Midbrain (tissue), 1 donor: ENCODE results near the gene IL31RA.
"Not testable (repeated sequence)": the region's sequence is repeated elsewhere in the genome, so short reads cannot be mapped to it uniquely, and the experiment has no call there.

Source experiments
- DNase-seq: peaks from one replicate; lab custom pipeline; 2025; lab: John Stamatoyannopoulos, UW

The IL31RA gene

DNA sequence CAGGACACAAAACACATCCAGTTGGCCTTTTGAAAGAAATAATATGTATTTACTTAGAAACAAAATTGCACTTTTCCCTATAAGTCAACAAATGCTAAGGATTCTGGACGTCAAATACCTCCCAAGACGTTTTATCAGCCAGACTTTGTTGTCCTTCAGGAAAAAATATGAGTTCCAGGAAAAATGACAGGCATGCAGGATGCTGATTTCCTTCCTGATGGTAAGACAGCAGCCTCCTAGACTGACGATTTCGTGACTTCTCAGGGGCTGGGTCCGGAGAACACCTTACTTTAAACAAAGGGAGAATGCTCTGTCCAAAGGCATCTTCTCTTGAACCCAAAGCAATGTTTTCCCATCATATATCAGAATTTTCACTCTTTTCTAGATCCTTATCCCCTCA lies 74.6 kb downstream of the IL31RA start:
- DNase-seq: no peak

DNA sequence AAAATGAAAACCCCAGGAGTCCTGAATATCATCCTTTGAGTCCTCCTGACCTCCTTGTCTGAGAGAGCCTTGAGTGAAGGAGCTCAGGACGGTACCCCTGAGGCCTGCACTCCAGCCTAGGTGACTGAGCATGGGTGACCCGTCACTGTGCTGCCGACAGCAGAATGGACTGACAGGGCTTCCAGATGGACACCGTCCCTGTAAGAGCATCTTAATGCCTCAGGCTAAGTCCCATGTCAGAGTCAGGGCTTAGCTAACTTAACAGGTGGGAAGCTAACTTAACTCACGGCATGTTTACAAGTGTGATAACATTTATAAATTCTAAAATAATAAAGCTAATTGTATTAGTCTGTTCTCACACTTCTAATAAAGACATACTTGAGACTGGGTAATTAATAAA lies 75.3 kb downstream of the IL31RA start:
- DNase-seq: no peak

DNA sequence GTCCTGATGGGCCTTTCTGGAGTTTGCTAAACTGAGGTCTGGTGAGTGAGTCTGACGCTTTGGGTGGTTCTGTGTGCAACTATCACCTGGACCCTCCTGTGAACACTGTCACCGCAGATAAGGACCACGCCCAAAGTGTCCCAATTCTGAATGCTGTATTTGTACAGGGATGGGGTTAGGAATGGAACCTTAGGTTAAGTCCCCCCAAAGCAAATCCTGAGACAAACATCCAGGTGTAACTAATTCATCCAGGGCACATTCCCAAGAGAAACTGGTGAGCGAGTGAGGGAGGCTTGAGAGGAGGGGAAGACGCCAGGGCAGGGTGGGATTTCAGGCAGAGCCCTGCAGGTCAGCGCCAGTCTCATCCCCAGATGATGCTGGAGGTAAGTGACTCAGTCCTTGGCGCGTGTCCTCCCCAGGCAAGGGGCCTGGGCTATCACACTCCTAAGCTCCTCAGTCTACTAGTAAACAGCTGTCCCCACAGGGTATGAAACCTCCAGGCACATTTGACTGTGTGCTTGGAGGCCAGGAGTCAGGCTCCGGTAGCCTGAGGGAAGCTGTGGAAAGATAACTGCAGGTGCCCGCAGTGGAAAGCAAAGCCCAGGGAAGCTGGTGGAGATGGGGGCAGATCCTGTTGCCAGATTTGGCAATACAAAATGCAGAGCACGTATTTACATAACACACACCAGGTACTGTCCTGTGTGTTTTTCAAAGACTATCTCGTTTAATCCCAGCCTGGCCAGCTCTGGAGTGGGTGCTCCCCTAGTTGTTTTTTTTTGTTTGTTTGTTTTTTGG lies 76.9 kb downstream of the IL31RA start:
- DNase-seq: no peak

DNA sequence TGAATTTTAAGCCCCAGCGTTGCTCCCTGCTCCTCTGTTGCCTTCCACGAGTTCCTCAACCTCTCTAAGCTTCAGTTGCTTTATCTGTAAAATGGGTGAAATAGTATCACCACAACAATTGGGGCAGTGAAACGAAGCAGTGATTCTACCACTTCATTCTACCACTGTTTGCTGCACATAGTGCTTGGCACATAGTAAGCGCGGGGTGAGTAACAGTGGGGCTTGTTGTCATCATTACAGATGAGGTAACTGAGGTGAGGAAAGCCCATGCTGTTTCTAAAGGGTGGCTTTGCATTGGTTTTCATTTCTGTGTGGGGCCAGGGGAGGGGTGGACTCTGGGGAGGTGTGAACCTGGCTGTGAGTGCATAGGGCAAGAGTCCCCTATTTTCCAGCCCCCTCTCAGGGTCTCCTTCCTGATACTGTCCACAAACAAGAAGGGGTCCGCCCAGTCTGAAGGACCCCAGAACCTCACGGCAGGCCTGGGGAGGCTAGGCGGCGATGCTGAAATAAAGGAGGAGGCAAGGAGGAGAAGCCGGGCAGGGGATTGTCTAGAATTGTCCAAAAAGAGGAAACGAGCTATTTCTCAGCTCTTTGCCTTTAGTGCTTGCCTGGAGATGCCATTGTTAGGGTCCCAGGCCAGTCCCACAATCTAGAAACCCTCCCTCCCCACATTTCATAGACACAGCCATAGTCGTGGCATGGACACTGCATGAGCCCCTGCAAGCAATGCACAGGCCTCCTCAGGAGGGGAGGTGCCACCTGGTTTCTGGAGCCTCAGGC lies 78.1 kb downstream of the IL31RA start:
- DNase-seq: no peak

DNA sequence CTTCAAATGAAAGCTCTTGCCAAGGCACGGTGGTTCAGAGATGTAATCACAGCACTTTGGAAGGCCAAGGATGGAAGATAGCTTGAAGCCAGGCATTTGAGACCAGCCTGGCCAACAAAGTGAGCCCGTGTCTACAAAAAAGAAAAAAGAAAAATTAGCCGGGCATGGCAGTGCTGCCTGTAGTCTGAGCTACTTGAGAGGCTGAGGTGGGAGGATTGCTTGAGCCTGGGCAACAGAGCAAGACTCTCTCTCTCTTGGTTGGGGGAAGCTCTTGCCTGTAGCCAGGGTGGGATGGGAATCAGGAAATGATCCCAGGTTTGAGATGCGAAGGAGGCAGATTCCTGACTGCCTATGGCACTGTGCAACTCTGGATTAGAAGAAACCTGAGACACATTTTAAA lies 81.5 kb downstream of the IL31RA start:
- no peak for DNase-seq

DNA sequence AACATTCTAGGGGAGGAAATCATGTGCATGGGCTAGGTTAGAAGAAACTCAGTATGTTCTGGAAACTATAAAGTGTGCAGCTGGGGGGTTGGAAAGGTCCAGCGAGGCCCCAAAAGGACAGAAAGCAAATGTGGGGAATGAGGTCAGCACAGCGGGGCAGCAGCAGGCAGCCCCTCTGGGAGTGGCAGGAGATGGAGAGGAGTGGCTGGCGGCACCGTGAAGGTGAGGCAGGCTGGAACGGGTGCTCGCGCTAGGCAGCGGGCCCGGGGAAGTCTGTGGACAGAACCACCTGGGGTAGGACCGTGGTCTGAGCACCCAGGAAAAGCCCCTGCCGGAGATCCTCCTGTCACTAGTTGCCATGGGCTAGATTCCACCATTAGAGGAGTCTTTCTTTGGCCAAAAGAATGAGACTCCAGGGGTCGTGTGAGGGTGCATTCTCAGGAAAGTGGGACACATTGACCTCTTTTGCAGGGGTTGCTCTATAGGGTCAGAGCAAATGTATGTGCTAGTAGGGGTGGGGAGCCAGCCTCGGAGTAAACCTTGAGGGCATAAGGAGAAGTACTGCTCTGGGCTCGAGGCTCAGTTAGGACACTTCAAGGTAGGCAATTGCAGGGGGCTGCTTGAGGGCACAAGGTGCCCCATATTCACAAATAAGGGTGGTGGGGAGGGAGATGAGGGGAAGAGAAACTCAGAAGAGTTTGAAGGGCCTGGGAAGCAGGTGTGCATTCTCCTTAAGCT lies 82.4 kb downstream of the IL31RA start:
- DNase-seq: no peak

DNA sequence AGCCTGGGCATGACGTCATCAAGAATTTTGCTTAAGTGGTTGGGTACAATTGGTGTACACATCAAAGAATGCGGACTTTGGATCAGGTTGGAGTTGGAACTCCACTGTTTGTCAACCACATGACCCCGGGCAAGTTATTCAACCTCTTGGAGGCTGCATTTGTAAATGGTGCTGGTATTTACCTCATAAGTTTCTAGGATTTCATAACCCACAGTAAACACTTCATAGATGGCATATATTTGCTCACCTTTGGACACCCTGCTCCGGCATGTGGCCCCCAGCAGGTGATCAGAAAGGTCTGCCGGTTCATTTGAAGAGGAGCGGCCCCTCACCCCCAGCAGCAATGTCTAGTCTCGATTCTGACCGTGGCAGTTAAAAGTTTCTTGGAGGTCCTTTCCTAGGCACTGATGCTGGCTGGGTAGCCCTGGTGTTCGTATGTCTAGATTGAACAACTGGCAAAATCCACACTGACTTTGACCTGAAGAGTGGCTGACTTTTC lies 83.0 kb downstream of the IL31RA start:
- no peak for DNase-seq

DNA sequence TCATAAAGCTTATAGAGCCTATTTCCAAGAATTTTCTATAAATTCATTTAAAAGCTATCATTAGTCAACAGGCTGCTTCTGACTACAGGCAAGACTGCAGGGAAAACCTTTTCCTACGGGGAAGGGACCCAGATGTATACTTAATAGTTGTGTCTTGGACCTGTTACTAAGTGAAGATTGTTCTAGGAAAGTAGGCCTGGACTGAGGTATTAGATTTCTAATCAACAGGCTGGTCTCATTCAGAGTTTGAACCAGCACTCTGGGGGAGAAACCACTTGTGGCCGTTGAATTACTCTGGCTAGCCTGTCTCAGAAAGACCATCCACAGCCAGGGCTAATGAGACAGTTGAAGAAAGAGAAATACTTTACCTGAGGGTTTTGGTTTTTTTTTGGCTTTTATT lies 83.6 kb downstream of the IL31RA start:
- no peak for DNase-seq

DNA sequence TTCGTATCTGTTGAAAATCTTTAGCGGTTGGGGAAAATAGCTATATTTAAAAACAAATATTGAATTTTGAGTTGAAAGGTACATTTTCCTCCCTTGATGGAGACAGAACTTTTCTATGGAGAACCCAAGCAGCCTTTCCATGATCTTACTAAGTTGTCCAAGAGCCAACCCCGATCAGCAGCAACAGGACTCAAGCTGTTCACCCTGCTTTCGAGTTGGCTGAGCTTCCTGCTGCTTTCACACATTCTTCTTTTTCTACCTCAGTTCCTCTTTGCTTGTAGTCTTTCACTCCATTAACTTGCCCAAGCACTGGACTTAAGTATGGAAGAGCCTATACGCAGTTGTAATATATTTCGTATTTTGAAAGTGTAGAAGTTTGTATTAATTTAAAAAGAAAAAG lies 84.2 kb downstream of the IL31RA start:
- DNase-seq: no peak

DNA sequence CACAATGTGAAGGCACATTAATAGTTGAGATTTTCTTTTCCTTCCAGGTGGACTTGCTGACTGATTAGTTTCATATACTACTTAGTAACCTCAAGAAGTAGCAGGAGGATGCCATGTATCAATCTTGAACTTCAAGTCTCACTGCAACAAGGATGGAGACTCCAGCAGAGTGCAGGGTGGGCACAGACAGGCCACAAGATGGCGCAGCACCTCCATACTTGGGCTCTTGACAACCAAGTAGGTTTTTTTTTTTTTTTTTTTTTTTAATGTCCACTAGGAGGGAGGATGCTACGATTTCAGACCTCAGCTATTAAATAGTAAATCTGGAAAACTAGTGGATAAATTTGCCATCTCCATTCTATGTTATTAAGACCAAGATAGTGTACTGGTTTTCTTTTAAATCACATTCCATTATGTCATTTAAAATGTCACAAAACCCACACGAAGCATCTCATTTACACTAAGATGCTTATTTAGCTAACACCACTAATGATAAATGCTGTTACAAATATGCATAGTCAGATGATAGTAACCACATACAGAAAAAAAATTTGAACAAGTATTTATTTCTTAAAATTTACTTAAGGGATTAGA lies 85.0 kb downstream of the IL31RA start:
- DNase-seq: peak; percentile 81

DNA sequence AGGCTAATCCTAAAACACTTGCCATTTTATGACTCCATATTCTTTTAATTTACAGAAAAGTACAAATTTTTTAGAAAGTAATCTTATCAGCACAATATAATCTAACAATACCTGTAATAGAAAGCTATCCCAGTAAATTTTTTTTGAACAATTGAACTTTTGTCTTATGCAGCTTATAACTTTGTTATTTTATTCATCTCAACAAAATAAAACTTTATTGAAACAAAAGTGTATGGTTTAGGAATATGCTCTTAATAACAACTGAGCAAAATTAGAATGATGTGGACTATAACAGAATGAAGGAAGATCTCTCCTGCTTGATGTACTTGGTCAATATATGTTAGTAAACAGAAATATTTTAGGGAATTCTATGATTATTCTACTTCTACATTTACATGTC lies 86.4 kb downstream of the IL31RA start:
- not testable (repeated sequence) for DNase-seq

DNA sequence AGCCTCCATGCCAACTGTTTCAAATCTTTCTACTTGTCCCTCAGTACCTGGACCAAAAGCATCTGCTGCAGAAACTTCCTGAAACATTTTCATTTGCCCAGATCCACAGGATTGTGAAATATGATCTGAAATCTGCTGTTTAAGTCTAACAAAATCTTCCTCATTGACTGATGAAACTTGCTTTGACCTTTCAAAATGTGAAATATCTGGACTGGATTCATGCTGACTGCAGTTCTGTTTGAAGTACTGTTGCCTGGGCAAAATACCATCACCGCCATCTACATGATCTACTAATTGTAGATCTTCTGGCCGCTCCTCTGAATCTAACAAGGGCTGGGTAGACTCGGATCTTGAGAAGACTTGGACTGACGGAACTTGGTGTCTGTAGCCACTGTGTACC lies 90.0 kb downstream of the IL31RA start:
- not testable (repeated sequence) for DNase-seq

DNA sequence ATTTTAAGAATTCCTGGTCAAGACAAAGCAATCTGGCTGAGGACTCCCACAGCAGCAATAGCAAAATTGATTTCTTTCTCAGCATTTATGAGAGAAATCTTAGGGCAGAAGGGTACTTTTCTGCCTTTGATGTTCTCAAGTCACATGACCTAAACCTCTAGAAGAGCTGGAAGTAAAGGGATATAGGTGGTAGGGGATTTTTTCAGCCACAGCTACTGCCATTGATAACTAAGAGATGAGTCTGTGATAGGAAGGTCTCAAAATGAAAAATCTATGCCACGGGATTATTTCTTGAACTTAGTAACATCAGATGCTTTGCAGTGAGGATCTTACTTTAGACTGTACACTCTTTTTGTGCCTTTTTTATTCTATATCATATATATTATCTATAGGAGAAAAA lies 108.1 kb downstream of the IL31RA start:
- no peak for DNase-seq

DNA sequence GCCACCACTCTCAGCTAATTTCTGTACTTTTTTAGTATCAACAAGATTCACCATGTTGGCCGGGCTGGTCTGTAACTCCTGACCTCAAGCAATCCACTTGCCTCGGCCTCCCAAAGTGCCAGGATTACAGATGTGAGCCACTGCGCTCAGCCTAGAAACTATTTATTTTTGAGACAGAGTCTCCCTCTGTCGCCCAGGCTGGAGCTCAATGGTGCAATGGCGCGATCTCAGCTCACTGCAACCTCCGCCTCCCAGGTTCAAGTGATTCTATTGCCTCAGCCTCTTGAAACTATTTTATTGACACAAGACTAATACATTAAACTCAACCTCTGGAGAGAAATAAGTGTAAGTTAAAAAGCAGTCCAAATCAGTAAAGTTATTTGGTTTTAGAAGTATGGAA lies 109.6 kb downstream of the IL31RA start:
- no peak for DNase-seq

DNA sequence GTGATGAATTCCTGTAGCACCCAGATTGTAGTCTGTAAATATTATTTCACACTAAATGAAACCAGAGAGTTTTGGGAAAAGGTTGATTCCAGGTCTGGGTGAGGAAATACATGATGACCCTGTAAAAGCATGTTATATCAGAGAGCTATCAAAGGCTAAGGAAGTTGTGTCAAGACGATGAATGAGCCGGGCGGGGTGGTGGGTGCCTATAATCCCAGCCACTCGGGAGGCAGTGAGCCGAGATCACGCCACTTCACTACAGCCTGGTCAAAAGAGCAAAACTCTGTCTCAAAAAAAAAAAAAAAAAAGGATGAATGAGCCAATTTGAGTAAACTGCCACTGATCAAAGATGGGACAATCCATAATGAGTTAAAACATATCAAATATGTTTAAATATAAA lies 114.4 kb downstream of the IL31RA start:
- no peak for DNase-seq

DNA sequence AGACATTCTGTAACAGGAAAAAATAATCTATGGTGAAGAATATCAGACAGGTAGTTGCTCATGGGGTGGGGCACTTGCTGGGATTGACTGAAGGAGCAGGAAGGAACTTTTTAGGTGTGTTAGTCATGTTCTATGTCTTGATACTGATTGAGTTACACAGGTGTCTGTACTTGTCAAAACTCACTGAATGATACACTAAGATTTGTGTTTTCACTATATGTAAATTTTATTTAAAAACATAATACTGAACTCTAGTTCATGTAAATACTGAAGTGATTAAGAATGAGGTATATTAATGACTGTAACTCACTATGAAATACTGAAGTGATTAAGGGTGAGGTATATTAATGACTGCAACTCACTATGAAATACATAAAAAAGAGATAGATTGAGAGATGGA lies 115.1 kb downstream of the IL31RA start:
- no peak for DNase-seq

DNA sequence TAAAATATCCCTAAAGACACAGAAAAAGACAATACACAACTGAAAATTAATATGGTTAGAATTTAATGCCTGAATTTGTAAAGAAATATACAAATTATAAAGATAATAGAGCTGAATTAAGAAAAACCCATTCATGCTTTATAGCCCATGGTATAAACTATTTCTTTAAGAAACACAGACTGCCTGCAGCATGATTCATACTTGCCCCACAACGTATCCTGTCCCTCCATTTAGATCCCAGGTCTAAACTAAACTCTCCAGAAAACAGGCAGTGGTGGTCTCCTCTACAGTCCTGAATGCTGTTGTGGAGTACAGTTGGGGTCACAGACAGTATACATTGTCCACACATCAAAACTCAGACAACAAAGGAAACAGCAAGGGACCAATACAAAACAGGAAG lies 118.8 kb downstream of the IL31RA start:
- DNase-seq: no peak
